ENCODE measurements around the gene HK2. TPM values are rescaled to one million over a fixed set of nuclear protein-coding genes. Genes with fewer than 3 reads are reported as not detected.

Gene HK2
- total RNA-seq, 1 experiment from 2014 or later, result 43.8 TPM

DNA sequence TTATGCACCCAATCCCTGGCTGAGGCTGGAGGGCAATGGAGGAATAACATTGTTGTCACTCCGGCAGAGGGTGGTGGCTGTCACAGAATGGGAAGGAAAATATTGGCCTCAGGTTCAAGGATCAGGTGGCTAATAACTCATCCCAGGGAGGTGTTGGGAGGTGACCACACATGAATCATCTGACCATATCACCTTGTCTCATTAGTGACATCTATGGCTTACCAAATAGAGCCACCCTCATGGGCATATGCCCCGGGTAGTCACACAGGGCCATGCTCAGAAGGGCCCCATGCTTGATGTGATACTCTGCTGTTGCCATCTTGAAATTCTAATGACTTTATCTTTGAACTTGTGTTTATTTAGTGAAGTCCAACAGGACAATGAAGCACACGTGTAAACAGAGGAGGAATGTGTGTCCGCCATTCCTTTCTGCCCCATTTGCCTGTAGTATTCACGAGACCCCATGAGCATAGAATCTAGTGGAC, 27.5 kb upstream of the HK2 start:
- Histone ChIP-seq H4K20me1 (ENCODE audit: low read length) (no peaks in the 10 kb centered on the region), H3K4me3 (ENCODE audit: low read length) (no peak overlapping the region), H3K4me2 (ENCODE audit: low read length) (no peak overlapping the region), H2AFZ (ENCODE audit: low read length) (no peak overlapping the region), H3K27ac (ENCODE audit: low read length) (no peak overlapping the region), H3K9me2 (replicated peaks; ENCODE audit: low read length) (no peaks in the 10 kb centered on the region), H3K36me3 (ENCODE audit: low read depth, low read length) (no peaks in the 10 kb centered on the region), H3K79me2 (ENCODE audit: low read length) (no peaks in the 10 kb centered on the region), H3F3A (ENCODE audit: low read length, unreplicated experiment) (no peaks in the 10 kb centered on the region), H3K9ac (ENCODE audit: low read length) (no peak overlapping the region), H3K4me1 (ENCODE audit: insufficient read depth, low read length) (no peaks in the 10 kb centered on the region), H3K27me3 (ENCODE audit: low read length) (no peaks in the 10 kb centered on the region), H3K9me3 (ENCODE audit: low read length) (no peaks in the 10 kb centered on the region)
- POLR2A ChIA-PET (ENCODE audit: unreplicated experiment), result no interaction called here
- no TSS peak for BruUV-seq (replicated peaks)
- no peak for TF ChIP-seq EZH2phosphoT487 (IDR thresholded peaks at IDR 0.05; ENCODE audit: borderline replicate concordance, low read length)
- TF ChIP-seq, protein P1, sequence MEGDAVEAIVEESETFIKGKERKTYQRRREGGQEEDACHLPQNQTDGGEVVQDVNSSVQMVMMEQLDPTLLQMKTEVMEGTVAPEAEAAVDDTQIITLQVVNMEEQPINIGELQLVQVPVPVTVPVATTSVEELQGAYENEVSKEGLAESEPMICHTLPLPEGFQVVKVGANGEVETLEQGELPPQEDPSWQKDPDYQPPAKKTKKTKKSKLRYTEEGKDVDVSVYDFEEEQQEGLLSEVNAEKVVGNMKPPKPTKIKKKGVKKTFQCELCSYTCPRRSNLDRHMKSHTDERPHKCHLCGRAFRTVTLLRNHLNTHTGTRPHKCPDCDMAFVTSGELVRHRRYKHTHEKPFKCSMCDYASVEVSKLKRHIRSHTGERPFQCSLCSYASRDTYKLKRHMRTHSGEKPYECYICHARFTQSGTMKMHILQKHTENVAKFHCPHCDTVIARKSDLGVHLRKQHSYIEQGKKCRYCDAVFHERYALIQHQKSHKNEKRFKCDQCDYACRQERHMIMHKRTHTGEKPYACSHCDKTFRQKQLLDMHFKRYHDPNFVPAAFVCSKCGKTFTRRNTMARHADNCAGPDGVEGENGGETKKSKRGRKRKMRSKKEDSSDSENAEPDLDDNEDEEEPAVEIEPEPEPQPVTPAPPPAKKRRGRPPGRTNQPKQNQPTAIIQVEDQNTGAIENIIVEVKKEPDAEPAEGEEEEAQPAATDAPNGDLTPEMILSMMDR (conservative IDR thresholded peaks at IDR 0.05; ENCODE audit: low read depth, low read length), result no peak
- CTCF ChIA-PET, result no interaction called here
- DNase-seq (no peak), ATAC-seq (no peak)
- intact Hi-C loops (cut with micrococcal nuclease), result no loop called here

DNA sequence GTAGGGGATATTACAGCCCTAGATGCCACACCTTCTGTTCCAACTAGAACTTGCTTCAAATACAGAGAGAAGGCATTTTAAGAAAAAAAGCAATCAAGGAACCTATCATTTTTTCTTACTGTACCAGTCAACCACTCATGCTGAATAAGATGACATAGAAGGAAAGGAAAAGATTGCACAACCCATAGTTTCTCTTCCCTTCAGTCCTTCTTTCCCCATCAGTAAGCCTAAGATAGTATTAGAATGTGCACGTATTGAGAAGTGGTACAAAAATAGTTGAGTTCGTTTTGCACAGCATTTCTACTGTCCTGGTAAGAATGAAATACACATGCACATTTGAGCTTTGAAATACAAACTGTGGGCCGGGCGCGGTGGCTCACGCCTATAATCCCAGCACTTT, 27.0 kb upstream of the HK2 start:
- H2AFZ ChIP-seq (ENCODE audit: low read length), result no peak overlapping the region
- intact Hi-C loops (cut with micrococcal nuclease), result no loop called here
- no peaks in the 10 kb centered on the region for H3K79me2 ChIP-seq (ENCODE audit: low read length)
- no peaks in the 10 kb centered on the region for H3F3A ChIP-seq (ENCODE audit: low read length, unreplicated experiment)
- BruUV-seq (replicated peaks), result no TSS peak
- ATAC-seq (no peak), DNase-seq (no peak)
- H3K4me3 ChIP-seq (ENCODE audit: low read length), result no peak overlapping the region
- no peaks in the 10 kb centered on the region for H3K4me1 ChIP-seq (ENCODE audit: insufficient read depth, low read length)
- H3K27me3 ChIP-seq (ENCODE audit: low read length), result no peaks in the 10 kb centered on the region
- ChIA-PET POLR2A (ENCODE audit: unreplicated experiment) (no interaction called here), CTCF (no interaction called here)
- no peaks in the 10 kb centered on the region for H3K9me2 ChIP-seq (replicated peaks; ENCODE audit: low read length)
- H3K27ac ChIP-seq (ENCODE audit: low read length), result no peak overlapping the region
- H3K36me3 ChIP-seq (ENCODE audit: low read depth, low read length), result no peaks in the 10 kb centered on the region
- TF ChIP-seq EZH2phosphoT487 (IDR thresholded peaks at IDR 0.05; ENCODE audit: borderline replicate concordance, low read length) (no peak), EZH2 (IDR thresholded peaks at IDR 0.05; ENCODE audit: low read length, unreplicated experiment) (no peak)
- TF ChIP-seq, protein P1 (conservative IDR thresholded peaks at IDR 0.05; ENCODE audit: low read depth, low read length), result no peak
- no peak overlapping the region for H3K4me2 ChIP-seq (ENCODE audit: low read length)
- no peak overlapping the region for H3K9ac ChIP-seq (ENCODE audit: low read length)
- no peaks in the 10 kb centered on the region for H3K9me3 ChIP-seq (ENCODE audit: low read length)
- H4K20me1 ChIP-seq (ENCODE audit: low read length), result no peaks in the 10 kb centered on the region

DNA sequence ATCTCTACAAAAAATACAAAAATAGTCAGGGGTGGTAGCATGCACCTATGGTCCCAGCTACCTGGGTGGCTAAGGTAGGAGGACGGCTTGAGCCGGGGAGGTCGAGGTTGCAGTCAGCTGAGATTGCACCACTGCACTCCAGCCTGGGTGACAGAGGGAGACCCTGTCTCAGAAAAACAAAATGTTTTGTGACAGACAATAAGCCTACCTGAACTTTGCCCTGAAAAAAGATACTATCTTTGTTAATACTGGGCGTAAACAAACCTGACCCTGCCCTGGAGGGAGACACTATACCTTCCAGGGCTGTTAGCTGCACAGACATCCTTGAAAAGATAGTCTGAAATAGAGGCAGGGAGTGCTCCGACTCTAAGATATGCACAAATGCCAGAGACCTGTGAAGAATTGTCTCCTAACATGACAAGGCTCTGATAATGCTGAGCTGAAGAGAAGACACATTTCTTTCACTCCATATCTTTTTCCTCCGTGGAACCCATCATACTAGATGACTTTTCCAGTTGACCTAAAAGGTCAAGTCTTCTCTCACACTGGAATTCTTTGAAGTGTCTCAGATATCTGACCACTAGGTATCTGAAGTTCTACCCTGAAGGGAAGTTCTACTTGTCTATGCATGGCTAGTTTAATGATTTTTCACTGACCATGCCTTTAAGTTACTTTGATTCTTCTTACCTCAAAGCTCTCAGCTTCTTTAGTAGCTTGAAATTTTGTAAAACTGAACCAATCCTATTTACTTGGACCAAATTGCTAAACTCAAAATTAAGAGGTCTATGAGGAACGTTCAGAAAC, 20.9 kb upstream of the HK2 start:
- H3K27me3 ChIP-seq (ENCODE audit: low read length), result no peaks in the 10 kb centered on the region
- H3K9ac ChIP-seq (ENCODE audit: low read length), result no peak overlapping the region
- CTCF ChIA-PET, result no interaction called here
- no TSS peak for BruUV-seq (replicated peaks)
- TF ChIP-seq EZH2 (IDR thresholded peaks at IDR 0.05; ENCODE audit: low read length, unreplicated experiment), result no peak
- TF ChIP-seq EZH2phosphoT487 (IDR thresholded peaks at IDR 0.05; ENCODE audit: borderline replicate concordance, low read length), result no peak
- TF ChIP-seq, protein P1 (conservative IDR thresholded peaks at IDR 0.05; ENCODE audit: low read depth, low read length), result no peak
- no peaks in the 10 kb centered on the region; the same call in 1 of the 2 replicates for H3K36me3 ChIP-seq (ENCODE audit: low read depth, low read length)
- no peaks in the 10 kb centered on the region for H3K79me2 ChIP-seq (ENCODE audit: low read length)
- H4K20me1 ChIP-seq (ENCODE audit: low read length), result no peaks in the 10 kb centered on the region
- H3K4me2 ChIP-seq (ENCODE audit: low read length), result no peak overlapping the region
- H2AFZ ChIP-seq (ENCODE audit: low read length), result no peak overlapping the region
- POLR2A ChIA-PET (ENCODE audit: unreplicated experiment), result no interaction called here
- no peaks in the 10 kb centered on the region for H3K9me3 ChIP-seq (ENCODE audit: low read length)
- no peaks in the 10 kb centered on the region for H3K9me2 ChIP-seq (replicated peaks; ENCODE audit: low read length)
- no peak overlapping the region for H3K27ac ChIP-seq (ENCODE audit: low read length)
- H3K4me1 ChIP-seq (ENCODE audit: insufficient read depth, low read length), result no peaks in the 10 kb centered on the region
- H3K4me3 ChIP-seq (ENCODE audit: low read length), result no peak overlapping the region
- no peak for ATAC-seq
- H3F3A ChIP-seq (ENCODE audit: low read length, unreplicated experiment), result no peaks in the 10 kb centered on the region
- DNase-seq, result no peak
- intact Hi-C loops (cut with micrococcal nuclease), result no loop called here
